Measurements from ENCODE around the gene TFB1M.
"Not testable (repeated sequence)": the region's sequence is repeated elsewhere in the genome, so short reads cannot be mapped to it uniquely, and the experiment has no call there.

Gene TFB1M

DNA sequence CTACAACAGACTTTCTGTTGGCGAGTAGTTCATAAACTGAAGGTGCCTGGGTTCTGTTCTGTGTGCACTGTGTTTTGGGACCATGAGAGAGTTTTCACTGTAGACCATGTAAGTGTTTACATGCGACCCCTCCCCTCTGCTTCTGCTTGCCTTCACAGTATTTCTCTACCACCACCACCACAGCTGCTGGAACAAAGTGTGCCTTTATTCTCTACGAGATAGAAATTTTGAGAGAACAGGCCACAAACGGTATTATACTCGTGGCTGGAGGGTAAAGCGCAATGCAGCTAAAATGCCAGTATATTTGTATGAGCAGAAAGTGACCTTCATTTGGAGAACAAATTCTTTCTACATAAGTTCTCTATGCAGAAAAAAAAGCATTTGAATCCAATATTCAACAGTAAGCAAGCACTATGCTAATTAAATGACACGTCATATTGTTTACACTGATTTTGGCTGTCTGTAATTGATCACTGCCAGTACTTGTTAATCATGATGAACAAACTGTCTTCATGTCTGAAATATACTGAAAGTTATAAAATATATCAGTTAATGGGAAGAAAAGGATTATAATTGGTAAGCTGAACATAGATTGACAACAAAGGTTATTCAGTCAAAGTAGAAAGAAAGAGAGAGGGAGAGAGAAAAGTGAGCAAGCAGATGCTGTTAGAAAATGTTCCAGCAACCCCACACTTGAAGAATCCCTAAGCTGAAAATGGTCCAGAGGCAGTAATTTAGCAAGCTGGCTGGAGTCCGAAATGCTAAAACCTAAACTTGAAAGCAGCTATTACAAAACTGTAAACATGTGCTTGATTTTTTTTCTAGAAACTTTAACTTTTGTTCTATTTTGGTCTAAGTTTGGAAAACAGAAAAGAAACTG is 41.7 kb downstream of the TFB1M start:
- FAIRE-seq: no peak
- no peak for DNase-seq (ENCODE audit: insufficient read length, low spot score)
- TF ChIP-seq POLR2A (IDR thresholded peaks at IDR 0.05; ENCODE audit: low read depth, low read length): no peak

DNA sequence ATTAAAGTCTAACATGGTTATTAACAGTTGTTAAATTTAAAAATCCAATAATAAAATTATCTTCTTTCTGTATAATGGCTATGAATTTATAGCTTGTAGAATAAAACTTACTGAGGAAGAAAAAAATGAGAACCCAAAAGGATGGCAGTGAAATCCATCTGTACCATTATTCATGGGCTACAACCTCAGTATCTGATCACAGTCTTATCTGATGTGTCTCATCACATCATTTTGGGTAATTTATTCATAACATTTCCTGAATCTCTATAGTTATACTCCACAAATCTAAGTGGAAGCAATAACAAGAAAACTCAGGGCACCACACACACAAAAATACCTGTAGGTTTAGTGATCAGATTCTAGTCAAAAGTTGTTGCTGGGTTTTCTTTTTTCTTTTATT is 43.1 kb downstream of the TFB1M start:
- DNase-seq (ENCODE audit: insufficient read length, low spot score): no peak
- no peak for FAIRE-seq
- TF ChIP-seq POLR2A (IDR thresholded peaks at IDR 0.05; ENCODE audit: low read depth, low read length): no peak

DNA sequence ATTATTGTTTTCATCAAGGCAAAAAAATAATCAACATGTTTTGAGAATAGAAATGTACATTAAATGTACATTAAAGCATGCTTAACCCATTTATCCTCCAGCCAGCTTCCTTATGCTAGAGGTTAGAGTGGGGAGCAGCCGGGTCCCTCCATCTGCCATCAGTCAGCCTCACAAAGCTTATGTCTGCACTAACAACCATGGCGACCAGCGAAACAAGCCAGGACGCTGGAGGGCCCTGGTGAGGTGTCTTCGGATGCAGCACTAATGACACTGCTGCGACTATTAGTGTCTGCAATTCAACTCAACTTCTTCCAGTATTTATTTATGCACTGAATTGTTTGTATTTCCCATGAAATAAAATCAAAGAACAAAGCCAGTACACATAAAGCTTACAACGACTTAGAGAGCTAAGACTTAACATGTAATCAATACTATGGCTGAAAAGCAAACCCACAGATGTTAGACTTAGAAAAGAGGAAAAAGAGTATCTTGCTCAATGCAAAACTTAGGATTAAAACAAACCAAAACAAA is 43.7 kb downstream of the TFB1M start:
- FAIRE-seq (no peak), DNase-seq (ENCODE audit: insufficient read length, low spot score) (no peak)
- no peak for TF ChIP-seq POLR2A (IDR thresholded peaks at IDR 0.05; ENCODE audit: low read depth, low read length)

DNA sequence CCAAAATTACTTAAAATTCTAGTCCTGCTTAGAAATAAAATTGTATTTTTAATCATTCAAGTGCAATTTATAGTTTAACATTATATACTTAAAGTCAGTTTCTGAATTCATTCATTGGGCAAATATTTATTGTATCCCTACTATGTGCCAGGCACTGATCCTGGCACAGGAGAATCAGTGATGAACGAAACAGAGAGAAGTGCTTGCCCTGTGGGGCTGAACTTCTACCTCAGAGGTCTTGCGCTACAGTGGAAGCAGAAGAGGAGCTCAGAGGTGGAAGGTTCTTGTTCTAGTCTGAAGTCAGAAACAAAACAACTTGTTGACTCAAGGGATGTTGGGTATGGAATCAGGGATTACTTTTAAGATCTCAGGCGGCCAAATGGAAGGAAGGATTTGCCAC is 44.5 kb downstream of the TFB1M start:
- no peak for TF ChIP-seq POLR2A (IDR thresholded peaks at IDR 0.05; ENCODE audit: low read depth, low read length)
- DNase-seq (ENCODE audit: insufficient read length, low spot score) (no peak), FAIRE-seq (no peak)

DNA sequence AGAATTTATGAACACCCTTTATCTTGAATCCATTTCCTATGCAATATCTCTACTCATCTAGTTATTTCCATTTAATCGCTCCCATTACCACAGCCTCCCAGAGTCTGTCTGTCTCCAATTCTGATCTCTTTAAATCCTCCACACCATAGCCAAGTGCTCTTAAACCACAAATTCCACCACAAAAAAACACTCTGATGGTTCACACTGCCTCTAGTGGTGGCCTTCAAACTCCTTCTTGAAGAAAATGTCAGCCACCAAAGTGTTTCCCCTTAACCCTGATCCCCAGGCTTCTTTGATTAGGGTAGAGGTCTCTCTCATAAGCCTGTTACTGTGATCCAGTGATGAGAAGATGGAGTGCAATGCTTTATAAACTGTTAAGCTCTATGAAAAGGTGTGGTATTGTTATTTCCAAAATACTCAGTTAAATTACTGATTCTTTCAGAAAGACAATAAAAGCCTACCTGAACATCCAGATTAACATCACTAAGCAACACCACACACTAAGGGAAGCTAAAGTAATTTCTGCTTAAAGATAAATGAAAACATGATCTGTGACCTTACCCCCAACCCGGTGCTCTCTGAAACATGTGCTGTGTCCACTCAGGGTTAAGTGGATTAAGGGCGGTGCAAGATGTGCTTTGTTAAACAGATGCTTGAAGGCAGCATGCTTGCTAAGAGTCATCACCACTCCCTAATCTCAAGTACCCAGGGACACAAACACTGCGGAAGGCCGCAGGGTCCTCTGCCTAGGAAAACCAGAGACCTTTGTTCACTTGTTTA is 46.0 kb downstream of the TFB1M start:
- FAIRE-seq; DNase-seq (ENCODE audit: insufficient read length, low spot score): not testable (repeated sequence)

DNA sequence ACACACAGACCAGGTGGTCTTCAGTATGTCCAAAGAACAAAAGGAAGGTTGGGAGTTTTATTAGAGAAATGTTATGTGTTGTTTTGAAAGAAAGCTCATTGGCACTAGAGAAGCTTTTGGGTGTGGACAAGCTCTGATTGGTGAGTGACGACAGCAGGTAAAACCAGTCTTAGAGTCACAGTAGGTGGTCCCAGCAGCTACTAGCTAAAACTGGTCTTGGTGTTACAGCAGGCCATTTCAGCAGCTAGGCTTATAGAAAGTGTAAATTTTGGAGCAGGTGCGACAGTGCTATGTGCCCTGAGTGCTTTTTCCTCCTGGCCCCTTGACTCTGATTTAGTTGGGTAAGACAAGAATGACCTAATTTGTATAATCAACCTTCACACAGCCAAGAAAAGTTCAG is 46.9 kb downstream of the TFB1M start:
- no peak for TF ChIP-seq POLR2A (IDR thresholded peaks at IDR 0.05; ENCODE audit: low read depth, low read length)
- FAIRE-seq (no peak), DNase-seq (ENCODE audit: insufficient read length, low spot score) (no peak)

DNA sequence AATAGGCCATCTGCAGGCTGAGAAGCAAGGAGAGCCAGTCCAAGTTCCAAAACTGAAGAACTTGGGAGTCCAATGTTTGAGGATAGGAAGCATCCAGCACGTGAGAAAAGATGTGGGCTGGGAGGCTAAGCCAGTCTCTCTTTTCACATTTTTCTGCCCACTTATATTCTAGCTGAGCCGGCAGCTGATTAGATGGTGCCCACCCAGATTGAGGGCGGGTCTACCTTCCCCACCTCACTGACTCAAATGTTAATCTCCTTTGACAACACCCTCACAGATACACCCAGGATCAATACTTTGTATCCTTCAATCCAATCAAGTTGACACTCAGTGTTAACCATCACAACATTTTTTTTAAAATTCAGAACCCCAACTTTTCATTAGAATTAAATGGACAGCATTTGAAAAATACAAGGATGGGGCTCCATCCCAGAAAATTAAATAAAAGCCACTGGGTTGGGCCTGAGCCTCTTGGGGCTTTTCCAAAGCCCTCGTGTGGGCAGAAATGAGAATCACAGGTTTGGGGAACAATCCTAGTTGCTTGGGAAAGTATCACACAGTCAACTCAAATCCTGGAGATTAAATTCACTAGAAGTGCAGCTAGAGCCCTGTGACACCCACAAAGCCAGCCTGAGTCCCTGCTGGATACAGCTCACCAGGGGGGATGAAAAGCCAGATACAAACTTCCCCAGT is 48.3 kb downstream of the TFB1M start:
- no peak for TF ChIP-seq POLR2A (IDR thresholded peaks at IDR 0.05; ENCODE audit: low read depth, low read length)
- FAIRE-seq: no peak
- DNase-seq (ENCODE audit: insufficient read length, low spot score): no peak

DNA sequence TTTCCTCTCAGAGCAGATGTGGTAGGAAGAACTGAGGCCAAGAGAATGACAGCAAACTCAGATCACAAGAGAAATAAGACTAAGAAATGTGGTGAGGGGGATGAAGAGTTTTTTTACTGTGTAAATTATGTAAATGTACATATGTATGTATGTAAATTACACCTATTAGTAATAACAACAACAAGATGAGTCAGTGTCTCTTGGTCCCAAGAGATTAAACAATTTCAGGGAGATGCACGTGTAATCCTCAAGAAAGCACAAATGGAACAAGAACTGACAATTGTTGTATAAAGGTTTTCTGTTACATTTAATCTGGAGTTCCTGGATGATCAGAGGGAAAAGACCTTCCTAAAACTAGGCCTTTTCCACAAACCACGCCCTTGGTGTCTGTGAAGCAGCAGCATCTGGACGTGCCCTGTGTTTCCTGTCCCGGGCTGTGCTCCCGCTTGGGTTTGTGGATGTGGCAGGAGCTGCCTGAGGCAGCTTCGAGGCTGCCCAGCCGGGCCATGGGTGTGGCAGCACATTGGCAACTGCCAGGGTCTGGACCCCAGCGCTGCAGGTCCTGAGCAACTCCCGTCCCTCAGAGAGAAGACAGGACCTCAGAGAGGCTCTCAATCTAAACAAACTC is 49.5 kb downstream of the TFB1M start:
- TF ChIP-seq POLR2A (IDR thresholded peaks at IDR 0.05; ENCODE audit: low read depth, low read length): no peak
- FAIRE-seq (no peak), DNase-seq (ENCODE audit: insufficient read length, low spot score) (no peak)

DNA sequence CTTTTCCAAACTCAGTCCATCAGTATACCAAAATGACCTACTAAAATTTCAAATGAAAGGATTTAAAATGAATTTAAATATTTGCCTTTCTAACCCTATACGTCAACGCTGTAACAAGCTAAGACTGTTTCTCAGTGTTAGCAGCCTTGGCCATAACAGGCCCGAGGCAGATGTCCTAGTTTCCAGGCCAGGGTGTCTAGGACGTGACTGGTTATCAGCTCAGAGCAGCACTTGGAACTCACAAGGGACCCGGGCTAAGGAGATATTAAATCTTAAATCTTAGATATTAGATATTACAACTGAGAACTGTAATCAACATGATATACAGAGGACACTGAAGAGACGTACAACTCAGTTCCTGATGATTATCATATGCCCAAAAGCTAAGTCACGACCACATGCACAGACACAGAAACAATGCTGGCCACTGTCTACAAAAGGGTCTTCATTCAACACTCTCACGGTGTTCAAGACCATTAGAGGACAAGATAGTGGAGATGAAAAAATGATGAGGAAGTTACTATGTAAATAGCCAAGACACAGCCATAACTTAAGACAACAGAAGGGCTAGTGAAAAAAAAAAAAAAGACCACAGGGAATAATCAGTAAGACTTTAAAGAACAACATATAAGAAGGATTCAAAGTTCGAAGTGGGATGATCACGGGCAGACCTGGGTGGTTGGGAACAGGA is 50.8 kb downstream of the TFB1M start, which contains the start of gene CLDN20:
Gene CLDN20, plus strand, starts transcription at position 641 of the 691 bp plus-strand sequence. CDS start 11,707 bp downstream, outside the sequence.
- DNase-seq (ENCODE audit: insufficient read length, low spot score) (no peak), FAIRE-seq (no peak)
- no peak for TF ChIP-seq POLR2A (IDR thresholded peaks at IDR 0.05; ENCODE audit: low read depth, low read length)

DNA sequence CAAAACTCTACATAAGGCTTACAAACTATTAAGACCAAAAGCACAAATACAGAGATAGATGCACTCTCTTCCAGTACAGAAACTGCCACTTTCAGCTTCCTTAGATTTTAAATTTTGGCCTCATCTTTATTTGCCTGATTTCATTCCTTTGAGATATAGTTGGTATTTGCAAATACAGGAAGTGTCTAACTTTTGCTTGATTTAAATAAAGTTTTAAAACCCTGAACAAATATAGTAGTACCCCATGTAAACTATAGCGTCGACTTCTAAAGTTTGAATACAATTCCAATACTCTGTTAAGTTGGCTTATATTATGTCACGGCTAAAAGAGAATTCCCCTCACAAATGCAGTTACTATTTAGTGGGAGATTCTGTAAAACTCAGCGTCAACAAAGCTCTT is 51.6 kb downstream of the TFB1M start:
- FAIRE-seq (no peak), DNase-seq (ENCODE audit: insufficient read length, low spot score) (no peak)
- TF ChIP-seq POLR2A (IDR thresholded peaks at IDR 0.05; ENCODE audit: low read depth, low read length): no peak

DNA sequence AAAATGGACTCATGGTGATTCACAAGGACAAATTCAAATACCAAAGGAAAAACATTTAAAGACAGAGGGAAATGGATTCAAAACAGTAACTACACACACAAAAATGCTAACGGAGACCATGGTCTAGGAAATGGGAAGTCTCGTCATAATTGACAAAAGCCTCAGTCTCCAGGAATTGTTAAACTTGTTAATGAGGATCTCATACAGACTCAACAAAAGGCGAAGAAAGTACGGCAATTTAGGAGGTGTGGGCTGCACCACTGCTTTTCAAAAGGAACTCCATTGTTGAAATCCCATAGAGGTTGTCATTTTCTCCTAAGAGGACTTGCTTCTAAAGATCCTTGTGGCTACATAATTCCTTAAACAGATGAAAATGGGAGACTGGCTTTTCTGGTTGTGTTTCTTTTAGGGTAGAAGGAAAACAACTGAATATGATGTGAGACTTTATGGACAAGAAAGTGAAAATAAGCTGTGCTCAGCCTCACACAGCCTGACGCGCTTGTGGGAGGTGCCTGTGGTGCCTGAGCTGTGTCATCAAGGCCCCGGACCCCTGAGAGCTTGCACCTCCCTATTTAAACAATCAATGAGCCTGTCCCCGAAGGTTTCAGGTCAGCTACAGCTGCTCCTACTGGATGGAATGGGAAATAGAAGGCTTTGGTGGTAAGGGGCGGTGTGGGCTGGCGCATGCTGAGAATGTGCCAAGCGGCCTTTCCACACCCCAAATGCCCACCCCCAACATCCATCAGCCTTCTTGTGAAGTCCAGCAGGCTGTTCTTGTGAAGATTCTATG is 53.0 kb downstream of the TFB1M start:
- FAIRE-seq: no peak
- no peak for TF ChIP-seq POLR2A (IDR thresholded peaks at IDR 0.05; ENCODE audit: low read depth, low read length)
- no peak for DNase-seq (ENCODE audit: insufficient read length, low spot score)

DNA sequence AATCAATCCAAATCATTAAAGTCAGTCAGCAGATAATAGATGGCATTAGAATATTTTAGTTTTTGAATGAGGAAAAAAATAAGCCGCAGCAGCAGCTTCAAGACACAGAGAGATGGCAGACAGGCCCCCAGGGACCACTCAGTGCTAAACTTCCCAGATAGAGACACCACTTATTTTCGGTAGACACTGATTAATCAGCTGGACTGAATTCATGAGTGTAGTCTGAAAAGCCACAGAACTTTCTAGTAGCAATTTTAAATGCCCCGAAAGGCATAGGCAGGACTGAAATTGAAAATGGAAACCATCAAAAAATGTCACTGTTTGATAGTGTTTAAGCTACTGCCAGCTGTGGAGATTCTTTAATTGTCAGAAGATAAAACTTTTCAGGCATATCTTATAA is 53.6 kb downstream of the TFB1M start:
- DNase-seq (ENCODE audit: insufficient read length, low spot score) (no peak), FAIRE-seq (no peak)
- no peak for TF ChIP-seq POLR2A (IDR thresholded peaks at IDR 0.05; ENCODE audit: low read depth, low read length)
